Large intestine (tissue), 3 donors: ENCODE results near the gene HTT. TPM values are rescaled to one million over a fixed set of nuclear protein-coding genes. Genes with fewer than 3 reads are reported as not detected.
A peak's percentile ranks its signal among the peaks of the same experiment; 100 is the strongest.

Experiments used
- DNase-seq, 2 donors: peaks; one replicate each; pipeline versions ENCODE4 v3.0.0 to v3.0.0-alpha.2; 2013
- H3K27ac ChIP-seq: one replicate; pipeline ENCODE4 v1.5.1; 2013; ENCODE audit warnings: low read length
- H3K27me3 ChIP-seq: 2 replicates; pipeline ENCODE4 v1.6.1; 2013; ENCODE audit warnings: low read length; ENCODE audit not compliant: control insufficient read depth, insufficient read depth
- H3K36me3 ChIP-seq: 2 replicates; pipeline ENCODE4 v1.6.1; 2013; ENCODE audit warnings: low read length; ENCODE audit not compliant: control insufficient read depth, insufficient read depth
- H3K4me1 ChIP-seq: one replicate; pipeline ENCODE4 v1.6.1; 2013; ENCODE audit warnings: low read length; ENCODE audit not compliant: control insufficient read depth, insufficient read depth
- H3K4me3 ChIP-seq: one replicate; pipeline ENCODE4 v1.5.1; 2013; ENCODE audit warnings: low read length
- H3K9me3 ChIP-seq: one replicate; pipeline ENCODE4 v1.6.1; 2013; ENCODE audit warnings: mild to moderate bottlenecking, low read depth, low read length, moderate library complexity; ENCODE audit not compliant: control insufficient read depth
- WGBS: methylation state at CpG from one replicate; pipeline ENCODE4 v1.1.5; 2013; ENCODE audit warnings: low lambda C conversion rate; ENCODE audit not compliant: insufficient coverage; 5-methylcytosine and 5-hydroxymethylcytosine counted together
- polyA plus RNA-seq: library from polyadenylated mRNA; unstranded; fragments of 120-200 nt; gene quantifications from one replicate; pipeline ENCODE4 v1.2.1, GENCODE V29; 2013

HTT gene
- polyA plus RNA-seq, 1 donor: 29.8 TPM

GRCh38 chr4:3036131-3036952 lies 38.1 kb upstream of the HTT start:
- Histone ChIP-seq H3K27me3 (no peaks in the 10 kb centered on the region), H3K9me3 (peaks cover 3% of the 10 kb centered on the region), H3K36me3 (no peaks in the 10 kb centered on the region), H3K27ac (no peak overlapping the region), H3K4me1 (no peaks in the 10 kb centered on the region), H3K4me3 (no peak overlapping the region)
- no peak for DNase-seq
- no CpG with 5 or more reads among the region's 21 CpGs for WGBS

GRCh38 chr4:3037957-3038461 lies 36.5 kb upstream of the HTT start:
- Histone ChIP-seq H3K9me3 (peaks cover 3% of the 10 kb centered on the region), H3K27me3 (peaks cover 2% of the 10 kb centered on the region), H3K4me3 (no peak overlapping the region), H3K27ac (no peak overlapping the region), H3K36me3 (no peaks in the 10 kb centered on the region), H3K4me1 (peaks cover 6% of the 10 kb centered on the region)
- WGBS: no CpG with 5 or more reads among the region's 6 CpGs
- no peak for DNase-seq

GRCh38 chr4:3039706-3040366 lies 34.6 kb upstream of the HTT start:
- Histone ChIP-seq H3K9me3 (peaks cover 3% of the 10 kb centered on the region), H3K36me3 (no peaks in the 10 kb centered on the region), H3K27me3 (peaks cover 2% of the 10 kb centered on the region), H3K27ac (no peak overlapping the region), H3K4me1 (peaks cover 13% of the 10 kb centered on the region), H3K4me3 (no peak overlapping the region)
- WGBS: 80% methylated on average over 1 of the region's 8 CpGs
- DNase-seq: no peak

- no peaks in the 10 kb centered on the region for H3K36me3 ChIP-seq
- H3K9me3 ChIP-seq: peaks cover 3% of the 10 kb centered on the region
- H3K27ac ChIP-seq: no peak overlapping the region
- peaks cover 2% of the 10 kb centered on the region for H3K27me3 ChIP-seq
- H3K4me1 ChIP-seq: peaks cover 18% of the 10 kb centered on the region
- WGBS: 100% methylated on average over 1 of the region's 28 CpGs
- peak overlapping the region; percentile 28 for H3K4me3 ChIP-seq
- DNase-seq: no peak
Observed at GRCh38 chr4:3040452-3041191, 33.9 kb upstream of the HTT start.

- no peaks in the 10 kb centered on the region for H3K36me3 ChIP-seq
- H3K27ac ChIP-seq: no peak overlapping the region
- H3K4me3 ChIP-seq: peak overlapping the region; percentile 28
- H3K9me3 ChIP-seq: peaks cover 3% of the 10 kb centered on the region
- no CpG with 5 or more reads among the region's 57 CpGs for WGBS
- peaks cover 2% of the 10 kb centered on the region for H3K27me3 ChIP-seq
- DNase-seq: peak; percentile 46 to 75
- H3K4me1 ChIP-seq: peaks cover 18% of the 10 kb centered on the region
Observed at GRCh38 chr4:3041192-3042142, 33.0 kb upstream of the HTT start.

- Histone ChIP-seq H3K4me1 (peaks cover 18% of the 10 kb centered on the region), H3K9me3 (peaks cover 3% of the 10 kb centered on the region), H3K36me3 (no peaks in the 10 kb centered on the region), H3K4me3 (peak overlapping the region; percentile 28), H3K27ac (no peak overlapping the region), H3K27me3 (peaks cover 2% of the 10 kb centered on the region)
- no peak for DNase-seq
- WGBS: 100% methylated on average over 1 of the region's 10 CpGs
Observed at GRCh38 chr4:3042226-3042625, 32.3 kb upstream of the HTT start.

GRCh38 chr4:3043282-3044020 lies 31.0 kb upstream of the HTT start:
- Histone ChIP-seq H3K36me3 (no peaks in the 10 kb centered on the region), H3K4me1 (peaks cover 18% of the 10 kb centered on the region), H3K4me3 (no peak overlapping the region), H3K27ac (no peak overlapping the region), H3K9me3 (peaks cover 3% of the 10 kb centered on the region), H3K27me3 (peaks cover 2% of the 10 kb centered on the region)
- WGBS: 80% methylated on average over 1 of the region's 11 CpGs
- DNase-seq: no peak

GRCh38 chr4:3044870-3045819 lies 29.3 kb upstream of the HTT start:
- Histone ChIP-seq H3K27ac (no peak overlapping the region), H3K27me3 (peaks cover 2% of the 10 kb centered on the region), H3K36me3 (no peaks in the 10 kb centered on the region), H3K4me1 (peaks cover 18% of the 10 kb centered on the region), H3K9me3 (peaks cover 3% of the 10 kb centered on the region), H3K4me3 (no peak overlapping the region)
- WGBS: no CpG with 5 or more reads among the region's 22 CpGs
- peak; percentile 25 to 65 for DNase-seq
